SKM-1 treated with dmso at 0.1 percent for 144 hours (cell line): ENCODE data around the gene SET.

ENCODE experiments used
- DNase-seq: peaks from one replicate; lab custom pipeline; 2025; ENCODE audit not compliant: unreplicated experiment; lab: John Stamatoyannopoulos, UW

SET gene

GRCh38 chr9:128728298-128728697 lies 39.3 kb downstream of the SET start:
- no peak for DNase-seq

GRCh38 chr9:128729302-128729701 lies 40.3 kb downstream of the SET start:
- DNase-seq, result no peak

- DNase-seq, result no peak
Measured at GRCh38 chr9:128729766-128730517, 40.9 kb downstream of the SET start.

GRCh38 chr9:128731093-128731492 lies 42.1 kb downstream of the SET start:
- DNase-seq, result no peak

- DNase-seq, result no peak
Measured at GRCh38 chr9:128731691-128732090, 42.7 kb downstream of the SET start.

GRCh38 chr9:128732576-128732975 lies 43.6 kb downstream of the SET start:
- DNase-seq, result peak; percentile 9

GRCh38 chr9:128733256-128733655 lies 44.2 kb downstream of the SET start:
- peak; percentile 60 for DNase-seq

- no peak for DNase-seq
Measured at GRCh38 chr9:128735373-128735772, 46.4 kb downstream of the SET start.

- no peak for DNase-seq
Measured at GRCh38 chr9:128742401-128742800, 53.4 kb downstream of the SET start.

- no peak for DNase-seq
Measured at GRCh38 chr9:128743421-128743820, 54.4 kb downstream of the SET start.
